ENCODE data around the gene MVK.

GRCh38 chr12:109624467-109624866, 50.9 kb downstream of the MVK start:
- TF ChIP-seq CTCF (conservative IDR thresholded peaks at IDR 0.05 in 1 of 2, IDR thresholded peaks at IDR 0.05 in 1 of 2; ENCODE audit: extremely low read depth in 1 of 2, insufficient read depth in 1 of 2, low read depth in 1 of 2, low read length in 2 of 2) = no peak
- TF ChIP-seq EZH2 (IDR thresholded peaks at IDR 0.05; ENCODE audit: borderline replicate concordance, low read length) = no peak
